K562 (cell line): ENCODE results near the gene AS3MT.

Source experiments
- CBX8 ChIP-seq: fragments of 200-600 bp; sonication (generic); IDR thresholded peaks from 2 replicates; pipeline ENCODE4 v1.6.1; 2012; ENCODE audit warnings: borderline replicate concordance, mixed run types, low read depth, mild to moderate bottlenecking, moderate library complexity, mixed read lengths, low read length, control low read depth, inconsistent platforms; ENCODE audit not compliant: poor library complexity, severe bottlenecking; ENCODE audit errors: extremely low read depth
- CHD2 ChIP-seq: IDR thresholded peaks from 2 replicates; pipeline ENCODE4 v1.6.1; 2011; ENCODE audit warnings: low read depth, low read length
- EP300 ChIP-seq: IDR thresholded peaks from 2 replicates; pipeline ENCODE4 v1.6.1; 2012; ENCODE audit warnings: low read length, improper control_type of control experiment
- ESRRB ChIP-seq: fragments of 250-450 bp; sonication (Bioruptor Pico); IDR thresholded peaks from 2 replicates; pipeline ENCODE4 v1.5.0; 2020; ENCODE audit warnings: mild to moderate bottlenecking, moderate library complexity, borderline replicate concordance
- LCOR ChIP-seq: sonication (generic); formaldehyde crosslinking; IDR thresholded peaks from 2 replicates; pipeline ENCODE4 v1.8.0; 2022; ENCODE audit warnings: mild to moderate bottlenecking, missing genetic modification reagents
- NCOA1 ChIP-seq: fragments of 450-650 bp; IDR thresholded peaks from 2 replicates; pipeline ENCODE4 v1.6.1; 2016; ENCODE audit warnings: low read depth
- NFE2 ChIP-seq: IDR thresholded peaks from 2 replicates; pipeline ENCODE4 v1.6.1; 2014; ENCODE audit warnings: antibody characterized with exemption, low read depth
- NFE2L1 ChIP-seq: fragments of 450-650 bp; IDR thresholded peaks from 2 replicates; pipeline ENCODE4 v1.6.1; 2016; ENCODE audit warnings: missing genetic modification characterization, low read depth, mild to moderate bottlenecking, missing compliant biosample characterization, moderate library complexity, borderline replicate concordance
- POLR2A ChIP-seq: fragments of 450-650 bp; conservative IDR thresholded peaks from 2 replicates; pipeline ENCODE4 v1.6.1; 2016
- RCOR1 ChIP-seq, 2 experiments: IDR thresholded peaks; 2 replicates each; pipeline ENCODE4 v1.6.1; 2012; ENCODE audit warnings: low read depth in 2 of 2, low read length in 2 of 2, borderline replicate concordance in 1 of 2, improper control_type of control experiment in 1 of 2
- ZFPM2 ChIP-seq: fragments of 250-450 bp; sonication (Bioruptor Pico); IDR thresholded peaks from 2 replicates; pipeline ENCODE4 v1.5.1; 2022; ENCODE audit warnings: mild to moderate bottlenecking
- ZNF699 ChIP-seq: fragments of 250-450 bp; sonication (Bioruptor Pico); IDR thresholded peaks from 2 replicates; pipeline ENCODE4 v1.8.0; 2021; ENCODE audit warnings: mild to moderate bottlenecking, moderate library complexity; ENCODE audit not compliant: insufficient replicate concordance
- TF ChIP-seq, protein P1 (sequence below), 3 experiments: IDR thresholded peaks in 2 of 3; conservative IDR thresholded peaks in 1 of 3; 2 replicates each; pipeline ENCODE4 v1.5.1; 2011 to 2012; ENCODE audit warnings: low read length in 3 of 3, mild to moderate bottlenecking in 3 of 3, control low read depth in 2 of 3, improper control_type of control experiment in 1 of 3, inconsistent platforms in 1 of 3, low read depth in 1 of 3, mixed read lengths in 1 of 3, moderate library complexity in 1 of 3; ENCODE audit not compliant: insufficient read depth in 2 of 3
- TF ChIP-seq, protein P2 (sequence below): IDR thresholded peaks from 3 replicates; pipeline ENCODE4 v1.6.1; 2011; ENCODE audit warnings: borderline replicate concordance, mild to moderate bottlenecking, moderate library complexity; ENCODE audit not compliant: insufficient read length; ENCODE audit errors: extremely low read depth

DNA sequence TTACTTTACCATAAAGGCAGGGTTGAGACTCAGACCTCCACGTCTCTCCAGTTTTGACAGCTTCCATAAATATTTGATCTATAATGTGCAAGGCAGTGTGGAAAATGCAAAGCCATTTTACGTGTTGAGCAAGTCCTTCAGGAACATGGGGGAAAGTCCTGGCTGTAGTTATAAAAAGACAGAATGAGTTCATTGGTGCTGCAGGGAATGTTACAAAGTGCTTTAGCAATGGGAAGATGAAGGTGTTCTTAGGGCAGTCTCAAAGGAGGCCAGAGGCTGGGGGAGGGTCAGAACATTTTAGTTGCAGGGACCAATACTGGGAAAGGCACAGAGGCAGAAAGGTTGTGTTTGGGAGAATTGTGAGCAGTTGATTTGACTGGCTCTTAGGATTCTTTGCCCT is 76.7 kb downstream of the AS3MT start:
- TF ChIP-seq NCOA1, result no peak
- no peak for TF ChIP-seq EP300
- TF ChIP-seq CHD2, result no peak
- no peak for TF ChIP-seq ZNF699 (CRISPR knock-in tag)
- TF ChIP-seq ZFPM2 (CRISPR knock-in tag), result no peak
- no peak for TF ChIP-seq POLR2A
- no peak for TF ChIP-seq RCOR1 (IDR thresholded peaks at IDR 0.05; ENCODE audit: borderline replicate concordance in 1 of 2, low read depth in 2 of 2, low read length in 2 of 2)
- TF ChIP-seq, protein P1, sequence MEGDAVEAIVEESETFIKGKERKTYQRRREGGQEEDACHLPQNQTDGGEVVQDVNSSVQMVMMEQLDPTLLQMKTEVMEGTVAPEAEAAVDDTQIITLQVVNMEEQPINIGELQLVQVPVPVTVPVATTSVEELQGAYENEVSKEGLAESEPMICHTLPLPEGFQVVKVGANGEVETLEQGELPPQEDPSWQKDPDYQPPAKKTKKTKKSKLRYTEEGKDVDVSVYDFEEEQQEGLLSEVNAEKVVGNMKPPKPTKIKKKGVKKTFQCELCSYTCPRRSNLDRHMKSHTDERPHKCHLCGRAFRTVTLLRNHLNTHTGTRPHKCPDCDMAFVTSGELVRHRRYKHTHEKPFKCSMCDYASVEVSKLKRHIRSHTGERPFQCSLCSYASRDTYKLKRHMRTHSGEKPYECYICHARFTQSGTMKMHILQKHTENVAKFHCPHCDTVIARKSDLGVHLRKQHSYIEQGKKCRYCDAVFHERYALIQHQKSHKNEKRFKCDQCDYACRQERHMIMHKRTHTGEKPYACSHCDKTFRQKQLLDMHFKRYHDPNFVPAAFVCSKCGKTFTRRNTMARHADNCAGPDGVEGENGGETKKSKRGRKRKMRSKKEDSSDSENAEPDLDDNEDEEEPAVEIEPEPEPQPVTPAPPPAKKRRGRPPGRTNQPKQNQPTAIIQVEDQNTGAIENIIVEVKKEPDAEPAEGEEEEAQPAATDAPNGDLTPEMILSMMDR (IDR thresholded peaks at IDR 0.05 in 2 of 3, conservative IDR thresholded peaks at IDR 0.05 in 1 of 3; ENCODE audit: insufficient read depth in 2 of 3, low read depth in 1 of 3, low read length in 3 of 3), result no peak
- no peak for TF ChIP-seq NFE2
- TF ChIP-seq, protein P2, sequence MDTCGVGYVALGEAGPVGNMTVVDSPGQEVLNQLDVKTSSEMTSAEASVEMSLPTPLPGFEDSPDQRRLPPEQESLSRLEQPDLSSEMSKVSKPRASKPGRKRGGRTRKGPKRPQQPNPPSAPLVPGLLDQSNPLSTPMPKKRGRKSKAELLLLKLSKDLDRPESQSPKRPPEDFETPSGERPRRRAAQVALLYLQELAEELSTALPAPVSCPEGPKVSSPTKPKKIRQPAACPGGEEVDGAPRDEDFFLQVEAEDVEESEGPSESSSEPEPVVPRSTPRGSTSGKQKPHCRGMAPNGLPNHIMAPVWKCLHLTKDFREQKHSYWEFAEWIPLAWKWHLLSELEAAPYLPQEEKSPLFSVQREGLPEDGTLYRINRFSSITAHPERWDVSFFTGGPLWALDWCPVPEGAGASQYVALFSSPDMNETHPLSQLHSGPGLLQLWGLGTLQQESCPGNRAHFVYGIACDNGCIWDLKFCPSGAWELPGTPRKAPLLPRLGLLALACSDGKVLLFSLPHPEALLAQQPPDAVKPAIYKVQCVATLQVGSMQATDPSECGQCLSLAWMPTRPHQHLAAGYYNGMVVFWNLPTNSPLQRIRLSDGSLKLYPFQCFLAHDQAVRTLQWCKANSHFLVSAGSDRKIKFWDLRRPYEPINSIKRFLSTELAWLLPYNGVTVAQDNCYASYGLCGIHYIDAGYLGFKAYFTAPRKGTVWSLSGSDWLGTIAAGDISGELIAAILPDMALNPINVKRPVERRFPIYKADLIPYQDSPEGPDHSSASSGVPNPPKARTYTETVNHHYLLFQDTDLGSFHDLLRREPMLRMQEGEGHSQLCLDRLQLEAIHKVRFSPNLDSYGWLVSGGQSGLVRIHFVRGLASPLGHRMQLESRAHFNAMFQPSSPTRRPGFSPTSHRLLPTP, result no peak
- TF ChIP-seq CBX8, result no peak
- no peak for TF ChIP-seq LCOR (CRISPR knock-in tag)
- TF ChIP-seq NFE2L1 (tag), result no peak
- no peak for TF ChIP-seq ESRRB (CRISPR knock-in tag)
